H1 (cell line): Measurements from ENCODE around the gene TUBB2B. TPM values are rescaled to one million over a fixed set of nuclear protein-coding genes. Genes with fewer than 3 reads are reported as not detected.
A peak's percentile ranks its signal among the peaks of the same experiment; 100 is the strongest.

Experiments
- CTCF ChIA-PET: fragments of 300-600 bp; sonication (Branson Sonifier 250); formaldehyde crosslinking; loops from one replicate; lab custom pipeline; 2021; ENCODE audit not compliant: partially characterized antibody; lab: Charles Lee
- POLR2A ChIA-PET: fragments of 300-600 bp; sonication (Branson Sonifier 250); formaldehyde crosslinking; loops from one replicate; lab custom pipeline; 2021; ENCODE audit warnings: inconsistent platforms; ENCODE audit not compliant: partially characterized antibody; lab: Charles Lee
- DNase-seq, 2 experiments: peaks; one replicate each; pipeline versions ENCODE4 v3.0.0 to v3.0.0-alpha.2; 2010 to 2022; ENCODE audit warnings: low spot score in 2 of 2, low read depth in 1 of 2, mixed read lengths in 1 of 2
- FAIRE-seq: peaks from 2 replicates; lab custom pipeline; 2011; peaks lifted over from hg19 to GRCh38; lab: Jason Lieb, UNC
- H2AFZ ChIP-seq: 2 replicates; pipeline ENCODE4 v1.8.1; 2012; ENCODE audit warnings: low read length, inconsistent platforms
- H2AK5ac ChIP-seq: 2 replicates; pipeline ENCODE4 v1.6.1; 2013; ENCODE audit warnings: low read depth, low read length
- H2BK120ac ChIP-seq: replicated peaks from 2 replicates; pipeline ENCODE3; 2013; ENCODE audit warnings: low read depth, low read length, inconsistent platforms
- H2BK12ac ChIP-seq: 2 replicates; pipeline ENCODE4 v1.6.1; 2013; ENCODE audit warnings: low read depth, low read length
- H2BK15ac ChIP-seq: 2 replicates; pipeline ENCODE4 v1.6.1; 2013; ENCODE audit warnings: low read length
- H2BK20ac ChIP-seq: 2 replicates; pipeline ENCODE4 v1.6.1; 2013; ENCODE audit warnings: low read length
- H2BK5ac ChIP-seq: 2 replicates; pipeline ENCODE4 v1.6.1; 2013; ENCODE audit warnings: low read depth, low read length
- H3K14ac ChIP-seq: 2 replicates; pipeline ENCODE4 v1.6.1; 2013; ENCODE audit warnings: inconsistent platforms; ENCODE audit not compliant: insufficient read length
- H3K18ac ChIP-seq: 2 replicates; pipeline ENCODE4 v1.6.1; 2013; ENCODE audit warnings: low read length; ENCODE audit errors: extremely low read depth
- H3K23ac ChIP-seq: 2 replicates; pipeline ENCODE4 v1.6.1; 2013; ENCODE audit warnings: inconsistent platforms; ENCODE audit not compliant: insufficient read length
- H3K23me2 ChIP-seq: 2 replicates; pipeline ENCODE4 v1.6.1; 2013; ENCODE audit warnings: low read depth, low read length
- H3K27ac ChIP-seq: 2 replicates; pipeline ENCODE4 v1.6.1; 2011; ENCODE audit warnings: low read depth, low read length, inconsistent platforms
- H3K27me3 ChIP-seq, 4 experiments: replicated peaks in 1 of 4; 1 replicate in 1 of 4; 2 replicates in 3 of 4; pipeline versions ENCODE4 v1.6.1 to v1.8.1; 2011 to 2013; ENCODE audit warnings: low read length in 3 of 4, mild to moderate bottlenecking in 3 of 4, inconsistent platforms in 2 of 4, mixed read lengths in 2 of 4, moderate library complexity in 1 of 4; ENCODE audit not compliant: control insufficient read depth in 3 of 4, insufficient read depth in 3 of 4; ENCODE audit errors: extremely low read depth in 1 of 4
- H3K36me3 ChIP-seq, 4 experiments: 2 replicates each; pipeline versions ENCODE4 v1.6.1 to v1.8.1; 2011 to 2013; ENCODE audit warnings: mild to moderate bottlenecking in 4 of 4, low read length in 3 of 4, moderate library complexity in 2 of 4, control low read depth in 1 of 4, inconsistent platforms in 1 of 4; ENCODE audit not compliant: insufficient read depth in 4 of 4, control insufficient read depth in 2 of 4
- H3K4ac ChIP-seq: replicated peaks from 2 replicates; pipeline ENCODE3; 2013; ENCODE audit warnings: low read length, low read depth, mixed read lengths, inconsistent platforms; ENCODE audit not compliant: insufficient read length
- H3K4me1 ChIP-seq, 4 experiments: replicated peaks in 1 of 4; 1 replicate in 1 of 4; 2 replicates in 3 of 4; pipeline versions ENCODE4 v1.6.1 to v1.8.1; 2011 to 2013; ENCODE audit warnings: low read length in 3 of 4, inconsistent platforms in 2 of 4, mixed read lengths in 1 of 4; ENCODE audit not compliant: insufficient read depth in 4 of 4, control insufficient read depth in 3 of 4
- H3K4me2 ChIP-seq, 2 experiments: 2 replicates each; pipeline versions ENCODE4 v1.6.1 to v1.8.1; 2011 to 2013; ENCODE audit warnings: low read depth in 2 of 2, low read length in 2 of 2, control low read depth in 1 of 2, inconsistent platforms in 1 of 2, mild to moderate bottlenecking in 1 of 2; ENCODE audit not compliant: insufficient read depth in 1 of 2
- H3K4me3 ChIP-seq, 4 experiments: fragments of 200-600, 300-600 bp in 1 of 4; sonication (generic), shearing (Covaris generic), sonication (Bioruptor Twin) in 1 of 4; 2 replicates each; pipeline versions ENCODE4 v1.5.1 to v1.8.1; 2011 to 2016; ENCODE audit warnings: low read length in 4 of 4, low read depth in 3 of 4, control low read depth in 2 of 4, inconsistent platforms in 2 of 4, mild to moderate bottlenecking in 2 of 4, mixed read lengths in 1 of 4, moderate library complexity in 1 of 4; ENCODE audit not compliant: insufficient read depth in 2 of 4; ENCODE audit errors: extremely low read depth in 1 of 4
- H3K56ac ChIP-seq: replicated peaks from 2 replicates; pipeline ENCODE3; 2013; ENCODE audit warnings: low read depth, mild to moderate bottlenecking, mixed read lengths, low read length, inconsistent platforms; ENCODE audit not compliant: insufficient read length
- H3K79me1 ChIP-seq: 2 replicates; pipeline ENCODE4 v1.6.1; 2013; ENCODE audit warnings: low read depth, low read length, control low read depth
- H3K79me2 ChIP-seq, 2 experiments: 2 replicates each; pipeline versions ENCODE4 v1.6.1 to v1.8.1; 2012 to 2013; ENCODE audit warnings: low read length in 2 of 2, mild to moderate bottlenecking in 2 of 2, inconsistent platforms in 1 of 2; ENCODE audit not compliant: insufficient read depth in 2 of 2, control insufficient read depth in 1 of 2
- H3K9ac ChIP-seq, 4 experiments: replicated peaks in 1 of 4; 1 replicate in 1 of 4; 2 replicates in 3 of 4; pipeline versions ENCODE4 v1.6.1 to v1.8.1; 2011 to 2013; ENCODE audit warnings: low read depth in 3 of 4, low read length in 3 of 4, control low read depth in 2 of 4, mild to moderate bottlenecking in 2 of 4, moderate library complexity in 2 of 4, inconsistent platforms in 1 of 4; ENCODE audit errors: extremely low read depth in 1 of 4
- H3K9me3 ChIP-seq, 2 experiments: 2 replicates each; pipeline versions ENCODE4 v1.6.1 to v1.8.1; 2012 to 2013; ENCODE audit warnings: mild to moderate bottlenecking in 2 of 2, moderate library complexity in 2 of 2, control low read depth in 1 of 2, inconsistent platforms in 1 of 2, low read depth in 1 of 2, low read length in 1 of 2, mixed read lengths in 1 of 2; ENCODE audit not compliant: insufficient read depth in 2 of 2
- H4K20me1 ChIP-seq, 2 experiments: replicated peaks in 1 of 2; 2 replicates each; pipeline versions ENCODE3 to v1.8.1; 2011 to 2013; ENCODE audit warnings: inconsistent platforms in 2 of 2, low read length in 2 of 2, mild to moderate bottlenecking in 1 of 2; ENCODE audit not compliant: insufficient read depth in 2 of 2, control insufficient read depth in 1 of 2
- H4K5ac ChIP-seq: 2 replicates; pipeline ENCODE4 v1.6.1; 2013; ENCODE audit warnings: low read length, low read depth, mixed read lengths, inconsistent platforms; ENCODE audit not compliant: insufficient read length
- H4K8ac ChIP-seq: 2 replicates; pipeline ENCODE4 v1.8.0; 2013; ENCODE audit warnings: mild to moderate bottlenecking, moderate library complexity, low read length, inconsistent platforms; ENCODE audit not compliant: insufficient read depth; ENCODE audit errors: extremely low read depth
- H4K91ac ChIP-seq: replicated peaks from 2 replicates; pipeline ENCODE3; 2013; ENCODE audit warnings: low read length, mixed read lengths, inconsistent platforms; ENCODE audit not compliant: insufficient read length
- ASH2L ChIP-seq: fragments of 200-600, 300-600 bp; sonication (generic); IDR thresholded peaks from one replicate; pipeline ENCODE4 v1.7.1; 2017; ENCODE audit warnings: low read length
- ATF3 ChIP-seq: IDR thresholded peaks from 2 replicates; pipeline ENCODE4 v1.6.1; 2011; ENCODE audit warnings: low read depth, mild to moderate bottlenecking, low read length; ENCODE audit not compliant: insufficient read depth
- CBX8 ChIP-seq: fragments of 300-800, 300-1000 bp; sonication (generic); IDR thresholded peaks from 2 replicates; pipeline ENCODE4 v1.7.1; 2016; ENCODE audit warnings: low read depth, low read length, borderline replicate concordance
- CREB1 ChIP-seq: IDR thresholded peaks from 2 replicates; pipeline ENCODE4 v1.6.1; 2012; ENCODE audit warnings: inconsistent platforms
- RBBP5 ChIP-seq: IDR thresholded peaks from 2 replicates; pipeline ENCODE4 v1.7.1; 2012; ENCODE audit warnings: low read depth, mild to moderate bottlenecking, inconsistent platforms, low read length, moderate library complexity, borderline replicate concordance
- SAP30 ChIP-seq: fragments of 300-600 bp; sonication (generic); IDR thresholded peaks from 2 replicates; pipeline ENCODE4 v1.7.1; 2012; ENCODE audit warnings: low read length, moderate library complexity, mild to moderate bottlenecking, inconsistent platforms; ENCODE audit not compliant: insufficient read depth, insufficient replicate concordance
- SIN3A ChIP-seq, 2 experiments: IDR thresholded peaks in 1 of 2; conservative IDR thresholded peaks in 1 of 2; 2 replicates each; pipeline ENCODE4 v1.6.1; 2011 to 2012; ENCODE audit warnings: low read length in 2 of 2, improper control_type of control experiment in 1 of 2, low read depth in 1 of 2, mild to moderate bottlenecking in 1 of 2
- SIX5 ChIP-seq: IDR thresholded peaks from 2 replicates; pipeline ENCODE4 v1.6.1; 2011; ENCODE audit warnings: mild to moderate bottlenecking, low read depth, low read length
- TAF1 ChIP-seq: IDR thresholded peaks from 2 replicates; pipeline ENCODE4 v1.6.1; 2011; ENCODE audit warnings: mild to moderate bottlenecking, low read depth, low read length
- WGBS, 2 experiments: shearing (Covaris generic) in 1 of 2; methylation state at CpG; one replicate each; pipeline versions ENCODE4 v1.1.6 to v1.1.7; 2013 to 2015; ENCODE audit warnings: low lambda C conversion rate in 2 of 2, mixed read lengths in 2 of 2, inconsistent platforms in 1 of 2, low coverage in 1 of 2, missing lambda C conversion rate in 1 of 2; ENCODE audit not compliant: insufficient replicate concordance in 2 of 2, insufficient coverage in 1 of 2, insufficient read length in 1 of 2; ENCODE audit errors: extremely low coverage in 1 of 2, missing lambda C conversion rate in 1 of 2; 5-methylcytosine and 5-hydroxymethylcytosine counted together
- polyA plus RNA-seq, 7 experiments: library from polyadenylated mRNA; depleted of rRNA in 3 of 7; stranded (reverse) in 5 of 7; unstranded in 2 of 7; fragments of >200 nt in 5 of 7; fragments of 200-250 nt in 2 of 7; gene quantifications; 1 replicate in 5 of 7; 2 replicates in 1 of 7; 4 replicates in 1 of 7; pipeline versions ENCODE4 v1.2.1 to v1.2.3, GENCODE V29; 2011 to 2013; ENCODE audit warnings: missing spikeins in 2 of 7, mixed read lengths in 2 of 7
- total RNA-seq: library from RNA; stranded (reverse); fragmentation: NEBNext Ultra II Directional; extraction: Animal tissue kit (Norgen Biotek cat#: 25700); gene quantifications from 2 replicates; pipeline ENCODE4 v1.2.1, GENCODE V29; 2021

The TUBB2B gene
- total and polyA plus RNA-seq, 2 of the 8 experiments (the other 6 are each of a cell fraction or from before 2014, with no cell fraction given) = 612 to 722 TPM

GRCh38 chr6:3226481-3227362 is 731 bp downstream of the TUBB2B start:
- no peaks in the 10 kb centered on the region for H3K9me3 ChIP-seq
- 2% methylated on average over 45 of the region's 54 CpGs; no CpG with 5 or more reads in 1 of the 2 experiments for WGBS, 2 experiments
- peak overlapping the region; percentile 96; the same call in 1 of the 2 replicates for H4K8ac ChIP-seq
- no peak overlapping the region for H2BK15ac ChIP-seq
- peak overlapping the region; percentile 88; the same call in 1 of the 2 replicates for H3K18ac ChIP-seq
- H2BK5ac ChIP-seq = peak overlapping the region; percentile 88
- 0 out of 2 replicates have a peak overlapping the region, but pooled peaks have one; percentile 9 for H2BK12ac ChIP-seq
- peaks cover 15 to 20% of the 10 kb centered on the region in 2 experiments for H4K20me1 ChIP-seq
- peaks cover 41% of the 10 kb centered on the region for H3K23me2 ChIP-seq
- FAIRE-seq (no peak), DNase-seq (peak in 1 of 2 experiments; percentile 64)
- peak overlapping the region; percentile 59 for H4K91ac ChIP-seq
- peaks cover 15 to 19% of the 10 kb centered on the region in 2 experiments for H3K79me2 ChIP-seq
- peaks cover 4 to 24% (median 10%) of the 10 kb centered on the region in 4 experiments for H3K36me3 ChIP-seq
- peak overlapping the region; percentile 91 to 98 for H3K4me2 ChIP-seq
- peak overlapping the region; percentile 87 to 99 (median 94) for H3K4me3 ChIP-seq
- peak overlapping the region; percentile 75 for H3K27ac ChIP-seq
- peaks cover 0 to 23% (median 19%) of the 10 kb centered on the region in 4 experiments; a peak in 6 of 7 replicates for H3K27me3 ChIP-seq
- no peak overlapping the region for H3K14ac ChIP-seq
- no peak overlapping the region for H2AFZ ChIP-seq
- H3K9ac ChIP-seq = peak overlapping the region; percentile 82 to 93 (median 88)
- peaks cover 5% of the 10 kb centered on the region; the same call in 1 of the 2 replicates for H3K79me1 ChIP-seq
- peaks cover 4 to 22% (median 16%) of the 10 kb centered on the region in 4 experiments; a peak in 6 of 7 replicates for H3K4me1 ChIP-seq
- H4K5ac ChIP-seq = no peak overlapping the region
- no peak overlapping the region; the same call in 1 of the 2 replicates for H2AK5ac ChIP-seq
- no peak overlapping the region for H2BK120ac ChIP-seq
- no peak overlapping the region for H2BK20ac ChIP-seq
- H3K4ac ChIP-seq = no peak overlapping the region
- no peak overlapping the region for H3K23ac ChIP-seq
- POLR2A ChIA-PET = interaction anchor here (0.7 to 7.6 kb wide), 30 partner anchors 9 to 401 kb away, joined by 3 to 122 read pairs (median 5); partner anchors contain the start of genes PSMG4, RIPK1 and TUBB2A
- CTCF ChIA-PET = interaction anchor here (0.7 to 17.3 kb wide), 12 partner anchors 11 to 151 kb away, joined by 3 to 263 read pairs (median 4); no protein-coding TSS in a partner anchor
- H3K56ac ChIP-seq = peak overlapping the region; percentile 84
- peak; percentile 22 to 31; a peak in 2 of 4 replicates for TF ChIP-seq SIN3A (conservative IDR thresholded peaks at IDR 0.05 in 1 of 2, IDR thresholded peaks at IDR 0.05 in 1 of 2; ENCODE audit: low read depth in 1 of 2, low read length in 2 of 2)
- 0 out of 2 replicates have a peak, but pooled peaks have one; percentile 63 for TF ChIP-seq RBBP5
- peak; percentile 25 for TF ChIP-seq ASH2L
- TF ChIP-seq TAF1 = peak; percentile 23; the same call in 1 of the 2 replicates
- TF ChIP-seq CBX8 = no peak
- no peak for TF ChIP-seq CREB1
- peak; percentile 77 for TF ChIP-seq SAP30
- no peak for TF ChIP-seq ATF3
- TF ChIP-seq SIX5 = no peak
